Esophagus squamous epithelium (tissue), 4 donors: ENCODE data around the gene KLHL12.

Experiments
- POLR2A ChIP-seq, 4 donors: fragments of 450-650 bp; IDR thresholded peaks; one replicate each; pipeline ENCODE4 v1.6.1; 2017; ENCODE audit warnings: antibody characterized with exemption in 4 of 4, mild to moderate bottlenecking in 4 of 4, moderate library complexity in 3 of 4
- TF ChIP-seq, protein P1 (sequence below), 6 experiments: fragments of 450-650 bp in 4 of 6; fragments of 200-600 bp in 2 of 6; sonication (generic) in 2 of 6; IDR thresholded peaks; one replicate each; pipeline ENCODE4 v1.5.1; 2016 to 2019; ENCODE audit warnings: antibody characterized with exemption in 6 of 6, mild to moderate bottlenecking in 4 of 6, moderate library complexity in 4 of 6

DNA sequence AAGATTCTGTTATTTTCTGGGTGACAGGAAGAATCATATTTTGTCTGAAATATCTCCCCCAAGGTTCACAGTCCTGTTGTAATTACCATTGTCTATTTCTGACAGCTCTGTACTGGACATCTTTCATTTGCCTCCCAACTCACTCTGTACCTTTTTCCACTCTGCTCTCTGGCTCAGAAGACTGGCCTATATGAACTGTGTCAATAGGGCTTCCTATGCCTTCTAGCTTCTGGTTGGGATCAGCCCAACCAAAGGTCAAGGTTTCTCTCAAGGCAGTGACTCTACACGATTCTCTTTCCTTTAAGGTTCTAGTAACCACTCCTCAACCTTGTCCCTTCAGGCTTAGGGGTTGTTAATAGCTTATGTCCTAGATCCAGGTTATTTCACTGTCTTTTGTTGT, 17.5 kb downstream of the KLHL12 start:
- TF ChIP-seq, protein P1, sequence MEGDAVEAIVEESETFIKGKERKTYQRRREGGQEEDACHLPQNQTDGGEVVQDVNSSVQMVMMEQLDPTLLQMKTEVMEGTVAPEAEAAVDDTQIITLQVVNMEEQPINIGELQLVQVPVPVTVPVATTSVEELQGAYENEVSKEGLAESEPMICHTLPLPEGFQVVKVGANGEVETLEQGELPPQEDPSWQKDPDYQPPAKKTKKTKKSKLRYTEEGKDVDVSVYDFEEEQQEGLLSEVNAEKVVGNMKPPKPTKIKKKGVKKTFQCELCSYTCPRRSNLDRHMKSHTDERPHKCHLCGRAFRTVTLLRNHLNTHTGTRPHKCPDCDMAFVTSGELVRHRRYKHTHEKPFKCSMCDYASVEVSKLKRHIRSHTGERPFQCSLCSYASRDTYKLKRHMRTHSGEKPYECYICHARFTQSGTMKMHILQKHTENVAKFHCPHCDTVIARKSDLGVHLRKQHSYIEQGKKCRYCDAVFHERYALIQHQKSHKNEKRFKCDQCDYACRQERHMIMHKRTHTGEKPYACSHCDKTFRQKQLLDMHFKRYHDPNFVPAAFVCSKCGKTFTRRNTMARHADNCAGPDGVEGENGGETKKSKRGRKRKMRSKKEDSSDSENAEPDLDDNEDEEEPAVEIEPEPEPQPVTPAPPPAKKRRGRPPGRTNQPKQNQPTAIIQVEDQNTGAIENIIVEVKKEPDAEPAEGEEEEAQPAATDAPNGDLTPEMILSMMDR (IDR thresholded peaks at IDR 0.05), result no peak
- no peak for TF ChIP-seq POLR2A (IDR thresholded peaks at IDR 0.05)
